Keratinocyte (primary cell): Measurements from ENCODE around the gene PMF1. TPM values are rescaled to one million over a fixed set of nuclear protein-coding genes. Genes with fewer than 3 reads are reported as not detected.

Experiments
- DNase-seq: peaks from one replicate; pipeline ENCODE4 v3.0.0-alpha.2; 2011; ENCODE audit warnings: low read depth, missing footprints, low spot score
- FAIRE-seq: peaks from 2 replicates; lab custom pipeline; 2011; peaks lifted over from hg19 to GRCh38; lab: Jason Lieb, UNC
- H2AFZ ChIP-seq: 2 replicates; pipeline ENCODE4 v1.6.0; 2012; ENCODE audit warnings: low read length, control low read depth, inconsistent platforms; ENCODE audit not compliant: control insufficient read depth
- H3K27ac ChIP-seq: 2 replicates; pipeline ENCODE4 v1.5.1; 2011; ENCODE audit warnings: low read length; ENCODE audit not compliant: control insufficient read depth, insufficient read depth
- H3K27me3 ChIP-seq: 3 replicates; pipeline ENCODE4 v1.6.0; 2011; ENCODE audit warnings: low read length; ENCODE audit not compliant: control insufficient read depth, insufficient read depth; ENCODE audit errors: extremely low read depth
- H3K36me3 ChIP-seq, 2 experiments: 2 replicates in 1 of 2; 3 replicates in 1 of 2; pipeline ENCODE4 v1.5.1; 2011; ENCODE audit warnings: low read length in 2 of 2, mild to moderate bottlenecking in 1 of 2; ENCODE audit not compliant: control insufficient read depth in 2 of 2, insufficient read depth in 2 of 2; ENCODE audit errors: extremely low read depth in 1 of 2
- H3K4me1 ChIP-seq: 3 replicates; pipeline ENCODE4 v1.5.1; 2011; ENCODE audit warnings: low read length; ENCODE audit not compliant: control insufficient read depth, insufficient read depth; ENCODE audit errors: extremely low read depth
- H3K4me2 ChIP-seq: 3 replicates; pipeline ENCODE4 v1.6.0; 2011; ENCODE audit warnings: low read depth, low read length; ENCODE audit not compliant: control insufficient read depth, insufficient read depth; ENCODE audit errors: extremely low read depth
- H3K4me3 ChIP-seq, 3 experiments: fragments of 200-600 bp in 1 of 3; sonication (generic) in 1 of 3; 2 replicates in 2 of 3; 3 replicates in 1 of 3; pipeline ENCODE4 v1.5.1; 2011 to 2016; ENCODE audit warnings: low read length in 3 of 3, mild to moderate bottlenecking in 3 of 3, control low read depth in 2 of 3, inconsistent platforms in 1 of 3, low read depth in 1 of 3, mixed read lengths in 1 of 3, mixed run types in 1 of 3, moderate library complexity in 1 of 3; ENCODE audit not compliant: control insufficient read depth in 2 of 3, insufficient read depth in 2 of 3; ENCODE audit errors: extremely low read depth in 1 of 3
- H3K79me2 ChIP-seq: 2 replicates; pipeline ENCODE4 v1.6.0; 2012; ENCODE audit warnings: low read length; ENCODE audit not compliant: control insufficient read depth, insufficient read depth
- H3K9ac ChIP-seq: 3 replicates; pipeline ENCODE4 v1.6.0; 2011; ENCODE audit warnings: low read length; ENCODE audit not compliant: control insufficient read depth, insufficient read depth; ENCODE audit errors: extremely low read depth
- H3K9me1 ChIP-seq: 3 replicates; pipeline ENCODE4 v1.6.0; 2011; ENCODE audit warnings: low read length; ENCODE audit not compliant: control insufficient read depth, insufficient read depth; ENCODE audit errors: extremely low read depth
- H3K9me3 ChIP-seq: 2 replicates; pipeline ENCODE4 v1.5.1; 2012; ENCODE audit warnings: low read depth, low read length; ENCODE audit not compliant: control insufficient read depth
- H4K20me1 ChIP-seq: 3 replicates; pipeline ENCODE4 v1.6.0; 2011; ENCODE audit warnings: low read length; ENCODE audit not compliant: control insufficient read depth, insufficient read depth; ENCODE audit errors: extremely low read depth
- EZH2 ChIP-seq: IDR thresholded peaks from one replicate; pipeline ENCODE4 v1.6.1; 2012; ENCODE audit warnings: inconsistent platforms, mild to moderate bottlenecking, low read length, moderate library complexity
- dilution Hi-C: fragments of 300-500 bp; cut with MboI; formaldehyde crosslinking; loops from one replicate; pipeline ENCODE4 v1.7.0; 2020; ENCODE audit warnings: low sequenced_read_pairs; ENCODE audit not compliant: extremely low pct_ligation_motif_present
- polyA plus RNA-seq, 5 experiments: library from polyadenylated mRNA; depleted of rRNA in 3 of 5; stranded (reverse) in 3 of 5; stranded (forward) in 1 of 5; unstranded in 1 of 5; fragments of >200 nt; gene quantifications; 1 replicate in 1 of 5; 2 replicates in 3 of 5; 3 replicates in 1 of 5; pipeline versions ENCODE4 v1.2.1 to v1.2.3, GENCODE V29; 2011 to 2012; ENCODE audit warnings: missing spikeins in 2 of 5, low read depth in 1 of 5, low replicate concordance in 1 of 5
- TF ChIP-seq, protein P1 (sequence below), 3 experiments: IDR thresholded peaks in 1 of 3; conservative IDR thresholded peaks in 1 of 3; optimal IDR thresholded peaks in 1 of 3; 2 replicates in 2 of 3; 3 replicates in 1 of 3; pipeline versions ENCODE3 to v1.5.1; 2011; ENCODE audit warnings: low read length in 3 of 3, mild to moderate bottlenecking in 3 of 3, moderate library complexity in 2 of 3, control low read depth in 1 of 3, inconsistent platforms in 1 of 3; ENCODE audit not compliant: insufficient read depth in 2 of 3; ENCODE audit errors: extremely low read depth in 1 of 3

PMF1 gene
- polyA plus RNA-seq, 1 donor (not counting 4 experiments of a cell fraction or from before 2014, with no cell fraction given): 41.0 TPM

DNA sequence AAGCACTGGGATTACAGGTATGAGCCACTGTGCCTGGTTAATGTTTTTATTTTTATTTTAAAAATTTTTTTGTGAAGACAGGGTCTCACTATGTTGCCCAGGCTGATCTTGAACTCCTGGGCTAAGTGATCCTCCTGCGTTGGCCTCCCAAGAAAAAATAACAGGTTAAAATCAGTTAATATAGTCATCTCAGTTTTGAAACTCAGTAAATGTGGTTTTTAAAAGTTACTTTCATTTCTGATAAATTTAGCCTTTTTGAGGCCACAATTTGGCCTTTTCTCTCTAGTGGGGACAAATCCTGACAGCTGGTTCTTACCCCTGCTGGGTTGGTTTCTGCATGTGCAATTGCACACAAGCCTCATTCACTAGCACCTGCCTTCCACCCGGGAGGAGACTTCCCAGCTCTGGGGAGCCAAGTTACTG lies 13.3 kb downstream of the PMF1 start:
- Histone ChIP-seq H3K9me3 (no peaks in the 10 kb centered on the region), H3K4me3 (no peak overlapping the region), H3K27ac (no peak overlapping the region), H3K4me2 (no peak overlapping the region), H3K9ac (no peak overlapping the region), H3K4me1 (peaks cover 10% of the 10 kb centered on the region), H3K9me1 (no peaks in the 10 kb centered on the region), H3K27me3 (no peaks in the 10 kb centered on the region), H2AFZ (no peak overlapping the region), H3K79me2 (no peaks in the 10 kb centered on the region), H3K36me3 (peaks cover 9 to 13% of the 10 kb centered on the region in 2 experiments), H4K20me1 (no peaks in the 10 kb centered on the region)
- TF ChIP-seq, protein P1, sequence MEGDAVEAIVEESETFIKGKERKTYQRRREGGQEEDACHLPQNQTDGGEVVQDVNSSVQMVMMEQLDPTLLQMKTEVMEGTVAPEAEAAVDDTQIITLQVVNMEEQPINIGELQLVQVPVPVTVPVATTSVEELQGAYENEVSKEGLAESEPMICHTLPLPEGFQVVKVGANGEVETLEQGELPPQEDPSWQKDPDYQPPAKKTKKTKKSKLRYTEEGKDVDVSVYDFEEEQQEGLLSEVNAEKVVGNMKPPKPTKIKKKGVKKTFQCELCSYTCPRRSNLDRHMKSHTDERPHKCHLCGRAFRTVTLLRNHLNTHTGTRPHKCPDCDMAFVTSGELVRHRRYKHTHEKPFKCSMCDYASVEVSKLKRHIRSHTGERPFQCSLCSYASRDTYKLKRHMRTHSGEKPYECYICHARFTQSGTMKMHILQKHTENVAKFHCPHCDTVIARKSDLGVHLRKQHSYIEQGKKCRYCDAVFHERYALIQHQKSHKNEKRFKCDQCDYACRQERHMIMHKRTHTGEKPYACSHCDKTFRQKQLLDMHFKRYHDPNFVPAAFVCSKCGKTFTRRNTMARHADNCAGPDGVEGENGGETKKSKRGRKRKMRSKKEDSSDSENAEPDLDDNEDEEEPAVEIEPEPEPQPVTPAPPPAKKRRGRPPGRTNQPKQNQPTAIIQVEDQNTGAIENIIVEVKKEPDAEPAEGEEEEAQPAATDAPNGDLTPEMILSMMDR (optimal IDR thresholded peaks at IDR 0.05 in 1 of 3, IDR thresholded peaks at IDR 0.05 in 1 of 3, conservative IDR thresholded peaks at IDR 0.05 in 1 of 3; ENCODE audit: extremely low read depth in 1 of 3, insufficient read depth in 2 of 3, low read length in 3 of 3): no peak
- no peak for TF ChIP-seq EZH2
- no peak for DNase-seq
- dilution Hi-C loops: no loop called here
- no peak for FAIRE-seq

DNA sequence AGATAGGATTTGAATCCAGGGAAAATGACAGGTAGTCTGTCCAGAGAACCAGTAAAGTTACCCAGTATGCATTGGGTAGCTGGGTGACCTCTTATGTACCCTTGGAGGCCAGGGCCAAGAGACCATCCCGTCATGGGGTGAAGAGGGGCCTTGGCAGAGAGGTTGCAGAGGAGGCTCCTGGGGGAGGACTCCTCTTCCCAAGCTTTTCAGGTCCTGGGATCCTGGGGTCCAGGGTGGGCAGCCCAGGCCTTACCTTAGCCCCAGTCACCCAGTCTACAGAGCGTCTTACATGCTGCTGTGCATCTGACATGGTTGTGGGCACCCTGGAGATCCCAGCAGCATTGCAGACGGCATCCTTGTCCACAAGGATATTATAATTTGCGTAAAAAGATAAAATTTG lies 14.0 kb downstream of the PMF1 start:
- H4K20me1 ChIP-seq: no peaks in the 10 kb centered on the region
- H3K36me3 ChIP-seq: peaks cover 8 to 9% of the 10 kb centered on the region in 2 experiments
- FAIRE-seq (no peak), DNase-seq (no peak)
- no peaks in the 10 kb centered on the region for H3K9me3 ChIP-seq
- no peak overlapping the region for H2AFZ ChIP-seq
- no peaks in the 10 kb centered on the region for H3K9me1 ChIP-seq
- H3K4me3 ChIP-seq: no peak overlapping the region
- H3K4me2 ChIP-seq: no peak overlapping the region
- H3K4me1 ChIP-seq: peaks cover 10% of the 10 kb centered on the region
- no peaks in the 10 kb centered on the region for H3K79me2 ChIP-seq
- TF ChIP-seq EZH2: no peak
- TF ChIP-seq, protein P1 (optimal IDR thresholded peaks at IDR 0.05 in 1 of 3, IDR thresholded peaks at IDR 0.05 in 1 of 3, conservative IDR thresholded peaks at IDR 0.05 in 1 of 3; ENCODE audit: extremely low read depth in 1 of 3, insufficient read depth in 2 of 3, low read length in 3 of 3): no peak
- H3K9ac ChIP-seq: no peak overlapping the region
- no peak overlapping the region for H3K27ac ChIP-seq
- dilution Hi-C loops: no loop called here
- no peaks in the 10 kb centered on the region for H3K27me3 ChIP-seq
